ENCODE measurements around the gene PTBP1. TPM values are rescaled to one million over a fixed set of nuclear protein-coding genes. Genes with fewer than 3 reads are reported as not detected.
"Not testable (repeated sequence)": the region's sequence is repeated elsewhere in the genome, so short reads cannot be mapped to it uniquely, and the experiment has no call there.

Gene PTBP1
- total and polyA plus RNA-seq, 2 donors (not counting 1 experiment from before 2014, with no cell fraction given), result 74.6 to 83.1 TPM

- Histone ChIP-seq H4K20me1 (ENCODE audit: control insufficient read depth, extremely low read depth, insufficient read depth, low read length) (no peaks in the 10 kb centered on the region), H3K79me2 (ENCODE audit: control insufficient read depth, insufficient read depth, low read length) (no peaks in the 10 kb centered on the region), H3K4me1 (ENCODE audit: control insufficient read depth, extremely low read depth, insufficient read depth, low read length) (peaks cover 6% of the 10 kb centered on the region), H3K9ac (ENCODE audit: insufficient read depth, low read length) (no peak overlapping the region), H3K4me2 (ENCODE audit: extremely low read depth, insufficient read depth, low read length) (no peak overlapping the region), H3K27ac (ENCODE audit: insufficient read depth, low read length) (no peak overlapping the region), H2AFZ (ENCODE audit: low read length) (no peak overlapping the region), H3K27me3 (ENCODE audit: control insufficient read depth, insufficient read depth, low read length) (no peaks in the 10 kb centered on the region), H3K4me3 (replicated peaks in 1 of 4; ENCODE audit: control extremely low read depth in 1 of 4, insufficient read depth in 1 of 4, low read depth in 3 of 4, low read length in 4 of 4) (no peak overlapping the region), H3K36me3 (ENCODE audit: control insufficient read depth, insufficient read depth, low read length) (no peaks in the 10 kb centered on the region), H3K9me3 (ENCODE audit: control insufficient read depth, insufficient read depth, low read depth, low read length) (no peaks in the 10 kb centered on the region)
- no peak for DNase-seq (ENCODE audit: low read depth in 2 of 2)
- TF ChIP-seq EZH2 (IDR thresholded peaks at IDR 0.05; ENCODE audit: low read length, missing control alignments) (no peak), CTCF (conservative IDR thresholded peaks at IDR 0.05 in 1 of 2, IDR thresholded peaks at IDR 0.05 in 1 of 2; ENCODE audit: low read depth in 1 of 2, low read length in 2 of 2) (no peak)
These were observed 55.8 kb downstream of the PTBP1 start for GRCh38 chr19:853014-853585.

GRCh38 chr19:853614-854220, 56.5 kb downstream of the PTBP1 start:
- DNase-seq (ENCODE audit: low read depth in 2 of 2); H2AFZ ChIP-seq (ENCODE audit: low read length): not testable (repeated sequence)

GRCh38 chr19:854549-854948, 57.3 kb downstream of the PTBP1 start:
- Histone ChIP-seq H3K79me2 (ENCODE audit: control insufficient read depth, insufficient read depth, low read length) (no peaks in the 10 kb centered on the region), H3K9me3 (ENCODE audit: control insufficient read depth, insufficient read depth, low read depth, low read length) (no peaks in the 10 kb centered on the region), H3K9ac (ENCODE audit: insufficient read depth, low read length) (no peak overlapping the region), H3K4me3 (replicated peaks in 1 of 4; ENCODE audit: control extremely low read depth in 1 of 4, insufficient read depth in 1 of 4, low read depth in 3 of 4, low read length in 4 of 4) (no peak overlapping the region), H4K20me1 (ENCODE audit: control insufficient read depth, extremely low read depth, insufficient read depth, low read length) (no peaks in the 10 kb centered on the region), H3K27me3 (ENCODE audit: control insufficient read depth, insufficient read depth, low read length) (no peaks in the 10 kb centered on the region), H3K27ac (ENCODE audit: insufficient read depth, low read length) (no peak overlapping the region), H2AFZ (ENCODE audit: low read length) (no peak overlapping the region), H3K36me3 (ENCODE audit: control insufficient read depth, insufficient read depth, low read length) (no peaks in the 10 kb centered on the region), H3K4me2 (ENCODE audit: extremely low read depth, insufficient read depth, low read length) (no peak overlapping the region), H3K4me1 (ENCODE audit: control insufficient read depth, extremely low read depth, insufficient read depth, low read length) (peaks cover 6% of the 10 kb centered on the region)
- TF ChIP-seq CTCF (conservative IDR thresholded peaks at IDR 0.05 in 1 of 2, IDR thresholded peaks at IDR 0.05 in 1 of 2; ENCODE audit: low read depth in 1 of 2, low read length in 2 of 2), result no peak
- no peak for TF ChIP-seq EZH2 (IDR thresholded peaks at IDR 0.05; ENCODE audit: low read length, missing control alignments)
- no peak for DNase-seq (ENCODE audit: low read depth in 2 of 2)

More at GRCh38 chr19:853614-854220, 56.5 kb downstream of the PTBP1 start:
- not testable (repeated sequence) for H3K27me3 ChIP-seq (ENCODE audit: control insufficient read depth, insufficient read depth, low read length); H3K79me2 ChIP-seq (ENCODE audit: control insufficient read depth, insufficient read depth, low read length); H3K4me3 ChIP-seq (replicated peaks in 1 of 4; ENCODE audit: control extremely low read depth in 1 of 4, insufficient read depth in 1 of 4, low read depth in 3 of 4, low read length in 4 of 4); H3K4me1 ChIP-seq (ENCODE audit: control insufficient read depth, extremely low read depth, insufficient read depth, low read length); H3K36me3 ChIP-seq (ENCODE audit: control insufficient read depth, insufficient read depth, low read length); H3K27ac ChIP-seq (ENCODE audit: insufficient read depth, low read length); H4K20me1 ChIP-seq (ENCODE audit: control insufficient read depth, extremely low read depth, insufficient read depth, low read length); H3K4me2 ChIP-seq (ENCODE audit: extremely low read depth, insufficient read depth, low read length); H3K9ac ChIP-seq (ENCODE audit: insufficient read depth, low read length); H3K9me3 ChIP-seq (ENCODE audit: control insufficient read depth, insufficient read depth, low read depth, low read length)

Measured in fibroblast of lung (primary cell).